Measurements from ENCODE around the gene EIF4G3. TPM values are rescaled to one million over a fixed set of nuclear protein-coding genes. Genes with fewer than 3 reads are reported as not detected.

Gene EIF4G3
- total RNA-seq, 1 experiment from 2014 or later = 55.4 TPM

DNA sequence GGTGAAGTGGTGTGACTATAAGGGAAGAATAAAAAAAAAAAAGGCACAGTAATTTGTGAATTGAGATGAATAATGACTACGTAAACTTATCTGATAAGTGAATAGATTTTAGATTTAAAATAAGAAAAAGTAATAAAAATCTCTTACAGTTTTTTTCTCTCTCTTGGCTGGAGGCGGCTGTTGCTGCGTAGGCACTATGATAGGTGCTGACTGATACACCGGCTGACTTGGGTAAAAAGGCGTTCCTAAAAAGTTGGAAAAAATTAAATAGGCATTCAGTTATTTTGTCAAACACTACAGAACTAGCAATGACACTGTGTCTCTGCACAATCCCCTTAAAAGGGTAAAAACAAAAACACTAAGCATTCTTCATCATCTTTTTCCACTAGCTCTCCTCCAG, 203.8 kb downstream of the EIF4G3 start:
- Mint-ChIP-seq H3K36me3 (ENCODE audit: insufficient read depth, unreplicated experiment) (peaks cover 14% of the 10 kb centered on the region), H3K9me3 (ENCODE audit: unreplicated experiment) (no peaks in the 10 kb centered on the region), H3K4me1 (ENCODE audit: low read depth, unreplicated experiment) (no peaks in the 10 kb centered on the region), H3K27ac (ENCODE audit: unreplicated experiment) (no peak overlapping the region), H3K27me3 (ENCODE audit: insufficient read depth, unreplicated experiment) (no peaks in the 10 kb centered on the region), H3K4me3 (ENCODE audit: unreplicated experiment) (no peak overlapping the region)
- BruUV-seq (replicated peaks) = no TSS peak
- Histone ChIP-seq H3K4me1 (no peaks in the 10 kb centered on the region), H3K9me3 (no peaks in the 10 kb centered on the region), H3K4me3 (ENCODE audit: low read depth, low read length) (no peak overlapping the region), H3K27me3 (replicated peaks; ENCODE audit: control insufficient read depth, insufficient read depth, low read length) (no peaks in the 10 kb centered on the region), H3K36me3 (ENCODE audit: control insufficient read depth, insufficient read depth, low read length) (no peaks in the 10 kb centered on the region)
- ChIA-PET POLR2A (no interaction called here), CTCF (no interaction called here)
- DNase-seq = no peak
- intact Hi-C loops (cut with micrococcal nuclease; ENCODE audit: unreplicated experiment) = no loop called here
- TF ChIP-seq, protein P1, sequence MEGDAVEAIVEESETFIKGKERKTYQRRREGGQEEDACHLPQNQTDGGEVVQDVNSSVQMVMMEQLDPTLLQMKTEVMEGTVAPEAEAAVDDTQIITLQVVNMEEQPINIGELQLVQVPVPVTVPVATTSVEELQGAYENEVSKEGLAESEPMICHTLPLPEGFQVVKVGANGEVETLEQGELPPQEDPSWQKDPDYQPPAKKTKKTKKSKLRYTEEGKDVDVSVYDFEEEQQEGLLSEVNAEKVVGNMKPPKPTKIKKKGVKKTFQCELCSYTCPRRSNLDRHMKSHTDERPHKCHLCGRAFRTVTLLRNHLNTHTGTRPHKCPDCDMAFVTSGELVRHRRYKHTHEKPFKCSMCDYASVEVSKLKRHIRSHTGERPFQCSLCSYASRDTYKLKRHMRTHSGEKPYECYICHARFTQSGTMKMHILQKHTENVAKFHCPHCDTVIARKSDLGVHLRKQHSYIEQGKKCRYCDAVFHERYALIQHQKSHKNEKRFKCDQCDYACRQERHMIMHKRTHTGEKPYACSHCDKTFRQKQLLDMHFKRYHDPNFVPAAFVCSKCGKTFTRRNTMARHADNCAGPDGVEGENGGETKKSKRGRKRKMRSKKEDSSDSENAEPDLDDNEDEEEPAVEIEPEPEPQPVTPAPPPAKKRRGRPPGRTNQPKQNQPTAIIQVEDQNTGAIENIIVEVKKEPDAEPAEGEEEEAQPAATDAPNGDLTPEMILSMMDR (IDR thresholded peaks at IDR 0.05; ENCODE audit: insufficient read depth in 1 of 2, low read depth in 1 of 2, low read length in 1 of 2, severe bottlenecking in 1 of 2, unreplicated experiment in 1 of 2) = no peak

DNA sequence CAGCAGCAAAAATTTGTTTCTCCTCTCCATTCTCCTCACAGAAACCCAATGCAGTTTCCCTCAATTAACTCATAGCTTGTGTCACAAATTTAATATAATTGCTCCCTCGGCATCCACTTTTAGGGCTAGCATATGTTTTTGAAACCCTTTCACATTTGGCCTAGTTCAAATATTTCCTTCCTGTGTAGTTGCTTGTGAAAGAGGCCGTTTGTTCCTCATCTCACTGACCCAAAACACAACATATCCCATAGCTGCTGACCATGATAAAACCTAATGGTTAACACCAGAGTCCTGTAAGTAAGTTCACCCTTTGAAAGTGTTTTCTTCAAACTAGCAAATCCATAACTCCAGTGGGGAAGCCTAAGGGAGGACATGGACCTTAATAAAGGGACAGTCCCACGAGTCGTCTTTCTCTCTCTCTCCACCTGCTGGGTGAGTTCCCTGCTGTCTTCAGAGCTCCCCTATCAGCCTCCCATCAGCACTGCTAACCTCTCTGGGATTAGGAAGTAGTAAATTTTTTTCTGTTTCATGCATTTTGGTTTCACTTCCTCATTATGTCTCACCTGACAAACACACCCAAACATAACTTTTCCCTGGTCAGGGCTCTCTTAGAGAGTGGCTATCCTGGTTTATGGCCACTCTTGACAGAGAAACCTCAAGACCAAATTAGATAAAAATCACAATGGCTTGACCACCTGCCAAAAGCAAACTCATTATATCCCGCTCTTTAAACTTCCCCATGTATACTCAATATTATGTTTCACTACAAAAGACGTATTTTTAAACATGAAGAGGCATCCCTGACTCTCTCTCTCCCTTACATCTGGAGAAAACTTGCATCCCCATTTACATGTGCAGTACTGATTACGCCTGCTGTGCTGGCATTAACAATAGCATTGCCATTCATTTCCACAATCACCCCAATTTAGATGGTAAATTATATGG, 211.9 kb downstream of the EIF4G3 start:
- no peaks in the 10 kb centered on the region for H3K27me3 Mint-ChIP-seq (ENCODE audit: insufficient read depth, unreplicated experiment)
- no TSS peak for BruUV-seq (replicated peaks)
- no peaks in the 10 kb centered on the region for H3K9me3 Mint-ChIP-seq (ENCODE audit: unreplicated experiment)
- no peak overlapping the region for H3K4me3 ChIP-seq (ENCODE audit: low read depth, low read length)
- H3K4me1 ChIP-seq = no peaks in the 10 kb centered on the region
- H3K27me3 ChIP-seq (replicated peaks; ENCODE audit: control insufficient read depth, insufficient read depth, low read length) = no peaks in the 10 kb centered on the region
- POLR2A ChIA-PET = no interaction called here
- peaks cover 12% of the 10 kb centered on the region for H3K4me1 Mint-ChIP-seq (ENCODE audit: low read depth, unreplicated experiment)
- no peak overlapping the region for H3K4me3 Mint-ChIP-seq (ENCODE audit: unreplicated experiment)
- H3K9me3 ChIP-seq = no peaks in the 10 kb centered on the region
- intact Hi-C loops (cut with micrococcal nuclease; ENCODE audit: unreplicated experiment) = no loop called here
- no peaks in the 10 kb centered on the region for H3K36me3 ChIP-seq (ENCODE audit: control insufficient read depth, insufficient read depth, low read length)
- peak; percentile 12 to 34 for DNase-seq
- peak overlapping the region; percentile 4 for H3K27ac Mint-ChIP-seq (ENCODE audit: unreplicated experiment)
- peaks cover 12% of the 10 kb centered on the region for H3K36me3 Mint-ChIP-seq (ENCODE audit: insufficient read depth, unreplicated experiment)
- TF ChIP-seq, protein P1 (IDR thresholded peaks at IDR 0.05; ENCODE audit: insufficient read depth in 1 of 2, low read depth in 1 of 2, low read length in 1 of 2, severe bottlenecking in 1 of 2, unreplicated experiment in 1 of 2) = peak in 1 of 2 experiments; percentile 15
- CTCF ChIA-PET = interaction anchor here (0.6 kb wide), 1 partner anchor 23 kb away, joined by 3 read pairs; no protein-coding TSS in a partner anchor

DNA sequence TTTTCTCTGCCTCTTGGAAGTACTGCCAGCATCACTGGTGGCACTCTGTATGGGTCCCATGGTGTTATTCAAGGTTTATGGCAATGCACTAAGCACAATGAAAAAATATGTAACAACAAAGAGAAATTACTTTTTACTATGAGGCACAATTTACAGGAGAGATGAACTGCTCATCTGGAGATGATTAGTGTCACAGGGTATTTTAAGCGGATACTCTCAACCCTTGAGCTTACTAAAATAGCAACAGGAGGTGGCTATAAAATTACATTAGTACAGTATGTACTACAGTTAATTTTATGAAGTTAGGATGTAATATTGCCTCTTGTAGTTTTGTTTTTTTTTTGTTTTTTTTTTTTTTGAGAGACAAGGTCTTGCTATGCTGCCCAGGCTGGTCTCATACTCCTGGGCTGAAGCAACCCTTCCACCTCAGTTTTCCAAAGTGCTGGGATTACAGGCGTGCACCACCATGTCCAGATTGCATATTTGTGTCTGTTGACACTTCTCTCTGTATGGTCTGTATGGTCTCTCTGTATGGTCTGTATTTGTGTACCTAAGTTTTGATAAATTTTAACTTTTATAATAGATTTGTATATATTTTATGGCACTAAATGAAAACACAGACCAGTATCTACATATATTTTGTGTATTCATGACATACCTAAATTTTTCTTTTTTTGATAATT, 214.0 kb downstream of the EIF4G3 start:
- Mint-ChIP-seq H3K27ac (ENCODE audit: unreplicated experiment) (no peak overlapping the region), H3K4me3 (ENCODE audit: unreplicated experiment) (no peak overlapping the region), H3K9me3 (ENCODE audit: unreplicated experiment) (no peaks in the 10 kb centered on the region), H3K36me3 (ENCODE audit: insufficient read depth, unreplicated experiment) (peaks cover 12% of the 10 kb centered on the region), H3K27me3 (ENCODE audit: insufficient read depth, unreplicated experiment) (no peaks in the 10 kb centered on the region), H3K4me1 (ENCODE audit: low read depth, unreplicated experiment) (peaks cover 12% of the 10 kb centered on the region)
- H3K9me3 ChIP-seq = no peaks in the 10 kb centered on the region
- ChIA-PET POLR2A (no interaction called here), CTCF (interaction anchor here (0.6 kb wide), 1 partner anchor 40 kb away, joined by 3 read pairs; no protein-coding TSS in a partner anchor)
- H3K4me1 ChIP-seq = no peaks in the 10 kb centered on the region
- no peaks in the 10 kb centered on the region for H3K36me3 ChIP-seq (ENCODE audit: control insufficient read depth, insufficient read depth, low read length)
- DNase-seq = no peak
- intact Hi-C loops (cut with micrococcal nuclease; ENCODE audit: unreplicated experiment) = no loop called here
- H3K27me3 ChIP-seq (replicated peaks; ENCODE audit: control insufficient read depth, insufficient read depth, low read length) = no peaks in the 10 kb centered on the region
- no peak overlapping the region for H3K4me3 ChIP-seq (ENCODE audit: low read depth, low read length)
- TF ChIP-seq, protein P1 (IDR thresholded peaks at IDR 0.05; ENCODE audit: insufficient read depth in 1 of 2, low read depth in 1 of 2, low read length in 1 of 2, severe bottlenecking in 1 of 2, unreplicated experiment in 1 of 2) = no peak
- no TSS peak for BruUV-seq (replicated peaks)
